Transverse colon (tissue), 3 donors: ENCODE data around the gene CORT.

Experiments
- EP300 ChIP-seq: sonication (generic); formaldehyde crosslinking; IDR thresholded peaks from one replicate; pipeline ENCODE4 v1.6.1; 2017; ENCODE audit warnings: antibody characterized with exemption, low read depth
- POLR2A ChIP-seq: fragments of 450-650 bp; IDR thresholded peaks from one replicate; pipeline ENCODE4 v1.6.1; 2016; ENCODE audit warnings: antibody characterized with exemption, mild to moderate bottlenecking, moderate library complexity
- POLR2AphosphoS5 ChIP-seq, 3 donors: sonication (generic); formaldehyde crosslinking; IDR thresholded peaks; one replicate each; pipeline ENCODE4 v1.6.1; 2016; ENCODE audit warnings: antibody characterized with exemption in 3 of 3

DNA sequence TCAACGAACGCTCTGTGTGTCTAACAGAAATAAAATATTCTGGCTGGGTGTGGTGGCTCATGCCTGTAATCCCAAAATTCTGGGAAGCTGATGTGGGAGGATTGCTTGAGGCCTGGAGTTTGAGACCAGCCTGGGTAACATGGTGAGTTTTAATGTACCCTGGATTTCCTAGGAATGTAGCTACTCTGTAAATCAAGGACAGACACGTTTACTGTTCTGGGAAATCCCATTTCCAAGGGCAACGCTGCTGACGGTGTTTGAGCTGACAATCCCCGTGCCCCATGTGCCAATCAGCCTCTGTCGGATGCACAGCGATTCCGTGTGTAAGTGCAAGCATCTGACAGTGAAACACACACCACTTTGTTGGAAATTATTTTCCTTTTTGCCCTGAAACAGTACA lies 8.0 kb downstream of the CORT start:
- TF ChIP-seq POLR2AphosphoS5 (IDR thresholded peaks at IDR 0.05) (no peak), EP300 (no peak), POLR2A (no peak)
